IMR-90 (cell line): ENCODE measurements around the gene KCNH5. TPM values are rescaled to one million over a fixed set of nuclear protein-coding genes. Genes with fewer than 3 reads are reported as not detected.
"Not testable (repeated sequence)": the region's sequence is repeated elsewhere in the genome, so short reads cannot be mapped to it uniquely, and the experiment has no call there.

Experiments used
- ATAC-seq: fragments of 200-7000 bp; cut with Tn5 transposase; 2 replicates; pipeline ENCODE4 v1.9.1; 2020; ENCODE audit warnings: low read depth, mild to moderate bottlenecking, moderate library complexity
- BruUV-seq: library from RNA; stranded (reverse); fragments of 400-500 nt; replicated peaks from 2 replicates; lab custom pipeline; 2021; lab: Mats Ljungman, UMichigan
- CTCF ChIA-PET: fragments of 300-600 bp; formaldehyde crosslinking; extraction: SDS; loops from one replicate; lab custom pipeline; 2021; ENCODE audit warnings: antibody characterized with exemption; lab: Yijun Ruan, JAX
- POLR2A ChIA-PET: fragments of 300-600 bp; sonication (Branson Sonifier 250); formaldehyde crosslinking; loops from one replicate; lab custom pipeline; 2022; ENCODE audit warnings: antibody characterized with exemption; ENCODE audit not compliant: unreplicated experiment; lab: Charles Lee
- DNase-seq: peaks from one replicate; pipeline ENCODE4 v3.0.0; 2013
- H2AFZ ChIP-seq: replicated peaks from 2 replicates; pipeline ENCODE3; 2013; ENCODE audit warnings: low read length, mild to moderate bottlenecking; ENCODE audit not compliant: poor library complexity
- H2AK5ac ChIP-seq: 2 replicates; pipeline ENCODE4 v1.6.1; 2013; ENCODE audit warnings: low read depth, low read length, inconsistent platforms
- H2AK9ac ChIP-seq: replicated peaks from 2 replicates; pipeline ENCODE3; 2013; ENCODE audit warnings: mild to moderate bottlenecking, low read depth, low read length, moderate library complexity; ENCODE audit not compliant: poor library complexity
- H2BK120ac ChIP-seq: 2 replicates; pipeline ENCODE4 v1.6.1; 2013; ENCODE audit warnings: low read depth, low read length, inconsistent platforms
- H2BK15ac ChIP-seq: 3 replicates; pipeline ENCODE4 v1.6.1; 2013; ENCODE audit warnings: low read depth, low read length, inconsistent platforms
- H2BK20ac ChIP-seq: 2 replicates; pipeline ENCODE4 v1.6.1; 2013; ENCODE audit warnings: low read depth, mild to moderate bottlenecking, inconsistent platforms, low read length, moderate library complexity
- H2BK5ac ChIP-seq: 2 replicates; pipeline ENCODE4 v1.6.1; 2013; ENCODE audit warnings: mild to moderate bottlenecking, low read depth, low read length, inconsistent platforms; ENCODE audit not compliant: poor library complexity, severe bottlenecking
- H3K14ac ChIP-seq: replicated peaks from 2 replicates; pipeline ENCODE4 v1.6.1; 2013; ENCODE audit warnings: low read depth, low read length, inconsistent platforms
- H3K18ac ChIP-seq: 2 replicates; pipeline ENCODE4 v1.6.1; 2013; ENCODE audit warnings: low read depth, low read length, control low read depth
- H3K23ac ChIP-seq: 2 replicates; pipeline ENCODE4 v1.6.1; 2013; ENCODE audit warnings: low read depth, low read length, inconsistent platforms
- H3K27ac ChIP-seq: 2 replicates; pipeline ENCODE4 v1.5.1; 2013; ENCODE audit warnings: mild to moderate bottlenecking, control low read depth, low read length; ENCODE audit not compliant: insufficient read depth
- H3K27me3 ChIP-seq: 2 replicates; pipeline ENCODE4 v1.6.1; 2013; ENCODE audit warnings: low read length; ENCODE audit not compliant: control insufficient read depth, insufficient read depth
- H3K36me3 ChIP-seq: 2 replicates; pipeline ENCODE4 v1.6.1; 2013; ENCODE audit warnings: low read length, mixed read lengths; ENCODE audit not compliant: control insufficient read depth, insufficient read depth
- H3K4ac ChIP-seq: 2 replicates; pipeline ENCODE4 v1.6.1; 2013; ENCODE audit warnings: low read depth, low read length, inconsistent platforms
- H3K4me1 ChIP-seq: 2 replicates; pipeline ENCODE4 v1.6.1; 2013; ENCODE audit warnings: low read length, mixed read lengths; ENCODE audit not compliant: control insufficient read depth, insufficient read depth
- H3K4me2 ChIP-seq: 2 replicates; pipeline ENCODE4 v1.6.1; 2013; ENCODE audit warnings: low read depth, mild to moderate bottlenecking, control low read depth, low read length, moderate library complexity
- H3K4me3 ChIP-seq: 2 replicates; pipeline ENCODE4 v1.5.1; 2013; ENCODE audit warnings: low read depth, mild to moderate bottlenecking, control low read depth, low read length, moderate library complexity; ENCODE audit not compliant: insufficient read depth
- H3K56ac ChIP-seq: 2 replicates; pipeline ENCODE4 v1.6.1; 2013; ENCODE audit warnings: low read length, inconsistent platforms; ENCODE audit not compliant: insufficient read depth; ENCODE audit errors: extremely low read depth
- H3K79me1 ChIP-seq, 2 experiments: 2 replicates each; pipeline ENCODE4 v1.6.1; 2013; ENCODE audit warnings: low read length in 2 of 2, inconsistent platforms in 1 of 2, low read depth in 1 of 2
- H3K9ac ChIP-seq: 2 replicates; pipeline ENCODE4 v1.6.1; 2013; ENCODE audit warnings: low read depth, low read length, control low read depth
- H3K9me1 ChIP-seq: 2 replicates; pipeline ENCODE4 v1.6.1; 2013; ENCODE audit warnings: low read length, inconsistent platforms; ENCODE audit not compliant: insufficient read depth
- H3K9me3 ChIP-seq: 2 replicates; pipeline ENCODE4 v1.6.1; 2013; ENCODE audit warnings: low read length; ENCODE audit not compliant: control insufficient read depth, insufficient read depth
- H4K20me1 ChIP-seq: 2 replicates; pipeline ENCODE4 v1.6.1; 2013; ENCODE audit warnings: low read length, inconsistent platforms; ENCODE audit not compliant: insufficient read depth
- H4K5ac ChIP-seq: 2 replicates; pipeline ENCODE4 v1.6.1; 2013; ENCODE audit warnings: mild to moderate bottlenecking, low read depth, low read length, control low read depth
- H4K8ac ChIP-seq, 2 experiments: 2 replicates each; pipeline ENCODE4 v1.6.1; 2013; ENCODE audit warnings: low read depth in 2 of 2, low read length in 2 of 2, control low read depth in 1 of 2, inconsistent platforms in 1 of 2
- H4K91ac ChIP-seq: 2 replicates; pipeline ENCODE4 v1.6.1; 2013; ENCODE audit warnings: low read depth, low read length, inconsistent platforms; ENCODE audit not compliant: insufficient read depth
- CHD1 ChIP-seq: IDR thresholded peaks from 2 replicates; pipeline ENCODE4 v1.6.1; 2012; ENCODE audit warnings: low read depth, low read length, improper control_type of control experiment
- CTCF ChIP-seq: conservative IDR thresholded peaks from 2 replicates; pipeline ENCODE4 v1.5.1; 2012; ENCODE audit warnings: mild to moderate bottlenecking, low read depth, low read length, improper control_type of control experiment
- POLR2A ChIP-seq: IDR thresholded peaks from 2 replicates; pipeline ENCODE4 v1.6.1; 2012; ENCODE audit warnings: mild to moderate bottlenecking, low read depth, low read length
- WGBS, 2 experiments: methylation state at CpG; one replicate each; pipeline versions ENCODE4 v1.1.5 to v1.1.7; 2013; ENCODE audit warnings: missing lambda C conversion rate in 2 of 2; ENCODE audit not compliant: insufficient read length in 1 of 2; ENCODE audit errors: extremely low coverage in 2 of 2; 5-methylcytosine and 5-hydroxymethylcytosine counted together
- dilution Hi-C: fragments of 300-500 bp; cut with HindIII; formaldehyde crosslinking; loops from one replicate; pipeline ENCODE4 v1.14.3; 2018; ENCODE audit warnings: low sequenced_read_pairs; ENCODE audit not compliant: unreplicated experiment
- in situ Hi-C: fragments of 300-500 bp; cut with MboI; formaldehyde crosslinking; loops from 3 replicates; pipeline ENCODE4 v1.14.3; 2019; ENCODE audit warnings: low sequenced_read_pairs, inconsistent platforms, mixed read lengths
- intact Hi-C: fragments of 100-400 bp; cut with micrococcal nuclease; formaldehyde crosslinking; loops from 2 replicates; pipeline ENCODE4 v1.10.0; 2022
- polyA plus RNA-seq, 3 experiments: library from polyadenylated mRNA; depleted of rRNA; stranded (reverse); fragments of >200 nt; gene quantifications; 2 replicates each; pipeline ENCODE4 v1.2.3, GENCODE V29; 2012; ENCODE audit warnings: low replicate concordance in 1 of 3
- total RNA-seq: library from RNA; depleted of rRNA; stranded (reverse); fragments of >200 nt; gene quantifications from 2 replicates; pipeline ENCODE4 v1.2.3, GENCODE V29; 2012

KCNH5 gene
- total and polyA plus RNA-seq, 2 of the 4 experiments (the other 2 are of a cell fraction) = under 0.01 to 0.03 TPM

DNA sequence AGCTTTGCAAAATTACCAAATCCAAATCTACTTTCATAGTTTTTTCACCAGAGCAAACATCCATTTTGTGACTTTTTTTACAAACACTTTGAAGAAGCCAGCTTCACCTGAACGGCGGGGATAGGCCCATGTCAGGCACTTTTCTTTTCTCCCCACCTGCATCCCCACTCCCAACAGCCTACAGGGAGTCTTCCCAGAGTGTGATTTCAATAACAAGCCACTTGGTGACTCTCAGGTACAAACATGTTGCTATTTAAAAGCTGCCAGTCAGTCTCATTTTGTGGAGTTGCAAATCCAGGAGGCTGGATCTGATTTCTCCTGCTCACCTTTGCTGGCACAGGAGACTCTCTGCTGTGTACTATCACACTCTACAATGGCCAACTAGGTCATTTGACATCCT, 285.5 kb downstream of the KCNH5 start:
- BruUV-seq = no TSS peak
- in situ Hi-C loops = no loop called here

GRCh38 chr14:62746881-62747280, 298.4 kb downstream of the KCNH5 start:
- H3K23ac ChIP-seq, CTCF ChIA-PET, H2BK15ac ChIP-seq, H3K9ac ChIP-seq, H2AK9ac ChIP-seq, POLR2A ChIA-PET, H3K4me2 ChIP-seq, H3K9me3 ChIP-seq, H3K4me1 ChIP-seq, H2BK120ac ChIP-seq, H3K4ac ChIP-seq, H4K20me1 ChIP-seq, BruUV-seq, ATAC-seq, dilution Hi-C loops, H2BK20ac ChIP-seq, H3K27ac ChIP-seq, H3K56ac ChIP-seq, H2AK5ac ChIP-seq, H3K4me3 ChIP-seq, H3K79me1 ChIP-seq, H4K91ac ChIP-seq, H4K8ac ChIP-seq, H4K5ac ChIP-seq, intact Hi-C loops, H2AFZ ChIP-seq, H3K9me1 ChIP-seq, H2BK5ac ChIP-seq, DNase-seq, H3K18ac ChIP-seq, in situ Hi-C loops, H3K36me3 ChIP-seq, H3K14ac ChIP-seq, H3K27me3 ChIP-seq: not testable (repeated sequence)
- no CpG with 5 or more reads among the region's 11 CpGs for WGBS, 2 experiments

More for the DNA sequence above, 285.5 kb downstream of the KCNH5 start:
- H3K9ac ChIP-seq = no peak overlapping the region
- H3K14ac ChIP-seq = no peak overlapping the region
- H3K27ac ChIP-seq = no peak overlapping the region
- TF ChIP-seq CTCF (no peak), POLR2A (no peak), CHD1 (no peak)
- H3K56ac ChIP-seq = no peak overlapping the region
- H3K27me3 ChIP-seq = no peaks in the 10 kb centered on the region
- no peak overlapping the region for H2AK5ac ChIP-seq
- peaks cover 5% of the 10 kb centered on the region for H3K9me3 ChIP-seq
- H4K91ac ChIP-seq = no peak overlapping the region
- H4K5ac ChIP-seq = no peak overlapping the region
- ChIA-PET CTCF (no interaction called here), POLR2A (no interaction called here)
- intact Hi-C loops = no loop called here
- dilution Hi-C loops = no loop called here
- H3K18ac ChIP-seq = no peak overlapping the region
- ATAC-seq = no peak
- H2BK20ac ChIP-seq = no peak overlapping the region
- no peak overlapping the region for H4K8ac ChIP-seq
- H3K23ac ChIP-seq = no peak overlapping the region
- H3K4me3 ChIP-seq = no peak overlapping the region
- no peak overlapping the region for H3K4ac ChIP-seq
- H3K4me2 ChIP-seq = no peak overlapping the region
- no peak overlapping the region for H2AFZ ChIP-seq
- H2AK9ac ChIP-seq = no peak overlapping the region
- no peak overlapping the region for H2BK15ac ChIP-seq
- WGBS, 2 experiments = 30% methylated on average over 2 of the region's 2 CpGs; no CpG with 5 or more reads in 1 of the 2 experiments
- no peak overlapping the region for H2BK5ac ChIP-seq
- H3K4me1 ChIP-seq = no peaks in the 10 kb centered on the region
- no peaks in the 10 kb centered on the region for H3K9me1 ChIP-seq
- H2BK120ac ChIP-seq = no peak overlapping the region
- no peaks in the 10 kb centered on the region for H3K79me1 ChIP-seq
- H4K20me1 ChIP-seq = no peaks in the 10 kb centered on the region
- no peaks in the 10 kb centered on the region for H3K36me3 ChIP-seq
- DNase-seq = no peak
